Spinal cord (tissue), 10 donors: ENCODE measurements around the gene EDRF1. TPM values are rescaled to one million over a fixed set of nuclear protein-coding genes. Genes with fewer than 3 reads are reported as not detected.

Source experiments
- DNase-seq, 6 donors: peaks; one replicate each; pipeline versions ENCODE4 v3.0.0 to v3.0.0-alpha.2; 2013 to 2015; ENCODE audit warnings: low spot score in 6 of 6, low read depth in 4 of 6
- H3K27ac ChIP-seq: one replicate; pipeline ENCODE4 v1.5.1; 2013; ENCODE audit warnings: low read depth, low read length, control low read depth
- H3K27me3 ChIP-seq: one replicate; pipeline ENCODE4 v1.6.1; 2013; ENCODE audit warnings: low read length; ENCODE audit not compliant: control insufficient read depth, insufficient read depth
- H3K36me3 ChIP-seq: one replicate; pipeline ENCODE4 v1.6.1; 2013; ENCODE audit warnings: low read length; ENCODE audit not compliant: control insufficient read depth, insufficient read depth
- H3K4me1 ChIP-seq: one replicate; pipeline ENCODE4 v1.6.1; 2013; ENCODE audit warnings: low read length; ENCODE audit not compliant: control insufficient read depth, insufficient read depth
- H3K4me3 ChIP-seq: one replicate; pipeline ENCODE4 v1.5.1; 2013; ENCODE audit warnings: low read depth, low read length, control low read depth
- H3K9me3 ChIP-seq: one replicate; pipeline ENCODE4 v1.6.1; 2013; ENCODE audit warnings: low read length; ENCODE audit not compliant: control insufficient read depth, insufficient read depth
- WGBS: methylation state at CpG from one replicate; pipeline ENCODE4 v1.1.5; 2013; ENCODE audit warnings: missing lambda C conversion rate; ENCODE audit not compliant: insufficient coverage; 5-methylcytosine and 5-hydroxymethylcytosine counted together
- polyA plus RNA-seq, 2 donors: library from polyadenylated mRNA; unstranded; fragments of 120-200 nt; gene quantifications; one replicate each; pipeline ENCODE4 v1.2.1, GENCODE V29; 2013; ENCODE audit not compliant: insufficient read length in 2 of 2
- total RNA-seq, 2 donors: library from RNA; depleted of rRNA in 1 of 2; stranded (reverse); fragments of 120-200 nt in 1 of 2; fragments of >200 nt in 1 of 2; gene quantifications; one replicate each; pipeline versions ENCODE4 v1.2.3 to v1.2.4, GENCODE V29; 2013 to 2014
- donor health status: healthy.

EDRF1 gene
- total and polyA plus RNA-seq, 4 donors, result 30.6 to 37.6 (median 34.2) TPM

GRCh38 chr10:125772864-125773180, 53.3 kb downstream of the EDRF1 start:
- no peak for DNase-seq
- no peak overlapping the region for H3K4me3 ChIP-seq

GRCh38 chr10:125773687-125774543, 54.4 kb downstream of the EDRF1 start:
- Histone ChIP-seq H3K27me3 (no peaks in the 10 kb centered on the region), H3K27ac (no peak overlapping the region), H3K36me3 (peaks cover 19% of the 10 kb centered on the region), H3K4me3 (no peak overlapping the region), H3K4me1 (peaks cover 10% of the 10 kb centered on the region), H3K9me3 (no peaks in the 10 kb centered on the region)
- 64% methylated on average over 69 of the region's 75 CpGs for WGBS
- DNase-seq, result no peak

More at GRCh38 chr10:125772864-125773180, 53.3 kb downstream of the EDRF1 start:
- no peak overlapping the region for H3K27ac ChIP-seq
- H3K9me3 ChIP-seq, result no peaks in the 10 kb centered on the region
- peaks cover 19% of the 10 kb centered on the region for H3K36me3 ChIP-seq
- 96% methylated on average over 11 of the region's 11 CpGs for WGBS
- H3K4me1 ChIP-seq, result peaks cover 11% of the 10 kb centered on the region
- H3K27me3 ChIP-seq, result no peaks in the 10 kb centered on the region

DNA sequence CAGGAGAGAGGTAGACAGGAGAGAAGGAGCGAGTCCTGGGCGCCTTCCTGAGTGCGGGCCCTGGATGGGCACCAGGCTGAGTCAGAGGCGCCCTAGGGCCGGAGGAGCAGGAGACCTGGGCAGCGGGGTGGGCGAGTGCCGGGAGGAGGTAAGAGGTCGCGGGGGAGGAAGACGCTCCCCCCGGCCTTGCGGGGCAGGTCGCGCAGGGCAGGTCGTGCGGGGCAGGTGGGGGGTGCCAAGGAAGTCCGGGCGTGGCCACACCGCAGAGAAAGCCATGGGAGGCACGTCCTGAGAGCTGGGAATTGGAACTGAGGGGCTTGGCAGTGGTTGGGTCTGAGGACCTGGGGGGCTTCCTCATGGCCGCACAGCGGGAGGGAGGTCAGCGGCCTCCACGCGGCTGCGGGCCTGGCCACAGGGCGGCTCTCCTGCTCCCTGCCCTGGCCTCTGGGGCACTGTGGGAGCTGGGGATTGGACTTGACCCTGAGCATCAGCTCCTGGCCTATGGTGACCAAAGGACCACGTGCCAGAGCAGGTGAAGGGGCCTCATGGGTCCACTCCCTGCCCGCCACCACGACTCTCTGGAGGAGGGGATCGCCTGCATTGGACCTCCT, 55.2 kb downstream of the EDRF1 start:
- no peak overlapping the region for H3K27ac ChIP-seq
- H3K36me3 ChIP-seq, result peaks cover 13% of the 10 kb centered on the region
- H3K4me1 ChIP-seq, result peaks cover 8% of the 10 kb centered on the region
- no peaks in the 10 kb centered on the region for H3K27me3 ChIP-seq
- 93% methylated on average over 32 of the region's 32 CpGs for WGBS
- H3K4me3 ChIP-seq, result no peak overlapping the region
- no peak for DNase-seq
- no peaks in the 10 kb centered on the region for H3K9me3 ChIP-seq

DNA sequence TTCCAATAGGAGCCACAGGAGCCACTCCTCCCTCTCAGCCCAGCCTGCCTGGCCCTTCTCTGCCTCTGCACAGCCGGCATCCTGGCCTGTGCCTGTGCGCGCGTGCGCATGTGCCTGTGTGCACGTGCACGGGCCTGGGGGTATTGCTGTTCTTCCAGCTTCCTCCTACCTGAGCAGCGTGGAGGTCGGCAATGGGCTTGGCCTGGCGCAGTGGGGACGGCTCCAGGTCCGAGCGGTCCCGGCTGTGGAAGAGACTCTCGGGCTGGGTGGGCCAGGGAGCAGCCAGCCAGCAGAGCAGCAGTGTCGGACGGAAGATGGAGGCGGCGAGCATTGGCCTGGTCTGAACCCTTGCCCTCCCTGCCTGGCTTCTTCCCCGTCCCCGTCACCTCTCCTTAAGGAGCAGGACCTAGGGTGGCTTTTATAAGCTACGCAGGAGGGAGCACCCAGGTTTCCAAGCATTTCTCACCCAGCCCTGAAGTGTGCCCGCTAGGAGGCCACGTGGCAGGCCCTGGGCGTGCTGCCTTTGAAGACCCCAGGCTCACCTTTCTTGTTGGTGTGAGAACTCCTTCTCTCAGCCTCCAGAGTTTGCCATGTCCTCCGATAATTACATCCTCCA, 56.1 kb downstream of the EDRF1 start, which contains the start of gene MMP21:
TSS of gene MMP21 (minus strand) at position 331 of the 616 bp plus-strand sequence. CDS start at position 331, 0 bp downstream.
- no peak within 1 kb of the TSS for H3K4me3 ChIP-seq
- no peak for DNase-seq
- 94% methylated on average over 23 of the region's 26 CpGs for WGBS

GRCh38 chr10:125777806-125778205, 58.3 kb downstream of the EDRF1 start:
- Histone ChIP-seq H3K36me3 (peaks cover 16% of the 10 kb centered on the region), H3K4me3 (no peak overlapping the region), H3K9me3 (no peaks in the 10 kb centered on the region), H3K27me3 (no peaks in the 10 kb centered on the region), H3K27ac (no peak overlapping the region), H3K4me1 (peaks cover 8% of the 10 kb centered on the region)
- DNase-seq, result no peak
- 93% methylated on average over 9 of the region's 9 CpGs for WGBS

More for the DNA sequence above, 56.1 kb downstream of the EDRF1 start, which contains the start of gene MMP21:
- Histone ChIP-seq H3K9me3 (no peaks in the 10 kb centered on the region), H3K4me1 (peaks cover 8% of the 10 kb centered on the region), H3K36me3 (peaks cover 13% of the 10 kb centered on the region), H3K27me3 (no peaks in the 10 kb centered on the region), H3K27ac (no peak within 1 kb of the TSS)

GRCh38 chr10:125778556-125778955, 59.0 kb downstream of the EDRF1 start:
- H3K4me3 ChIP-seq, result no peak overlapping the region
- H3K27ac ChIP-seq, result no peak overlapping the region
- peaks cover 13% of the 10 kb centered on the region for H3K36me3 ChIP-seq
- WGBS, result 100% methylated on average over 1 of the region's 5 CpGs
- H3K4me1 ChIP-seq, result peaks cover 8% of the 10 kb centered on the region
- DNase-seq, result no peak
- H3K27me3 ChIP-seq, result no peaks in the 10 kb centered on the region
- H3K9me3 ChIP-seq, result no peaks in the 10 kb centered on the region

DNA sequence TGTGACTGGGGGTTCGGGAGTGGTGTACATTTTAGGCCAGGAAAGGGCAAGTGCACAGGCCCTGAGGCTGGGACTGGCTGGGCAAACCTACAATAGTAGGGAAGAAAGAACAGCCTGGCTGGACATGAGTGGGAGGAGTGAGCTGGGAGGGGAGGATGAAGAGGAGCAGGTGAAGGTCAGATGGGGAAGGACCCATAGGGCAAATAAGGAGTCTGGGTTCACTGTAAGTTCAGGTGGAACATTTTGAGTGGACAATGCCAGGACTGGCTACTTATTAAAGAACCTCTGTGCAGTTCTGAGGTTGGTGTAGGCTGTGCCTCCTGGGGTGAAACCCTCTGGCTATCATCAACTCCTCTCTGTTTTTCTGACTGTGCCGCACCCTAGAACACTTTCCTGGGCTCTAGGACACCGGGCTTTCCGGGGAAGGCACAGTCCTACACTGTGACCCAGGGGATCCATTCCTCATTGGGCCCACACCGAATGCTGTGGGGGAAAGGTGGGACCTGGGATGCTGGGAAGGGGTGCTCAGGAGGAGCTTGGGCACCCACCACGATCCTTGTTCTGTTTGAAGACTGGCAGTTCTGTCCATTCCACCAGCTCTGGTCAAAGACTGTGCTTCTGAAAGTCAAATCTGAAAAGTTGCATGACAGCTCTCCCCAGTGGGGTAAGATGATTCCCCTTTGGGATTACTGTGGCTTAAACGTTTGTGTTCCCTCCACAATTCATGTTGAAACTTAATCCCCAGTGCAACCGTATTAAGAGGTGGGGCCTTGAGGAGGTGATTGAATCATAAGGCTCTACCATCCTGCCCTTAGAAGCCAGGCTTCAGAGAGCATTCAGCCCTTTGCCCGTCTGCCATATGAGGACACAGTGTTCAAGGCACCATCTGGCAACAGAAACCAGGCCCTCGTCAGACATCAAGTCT, 60.2 kb downstream of the EDRF1 start:
- H3K4me3 ChIP-seq, result no peak overlapping the region
- WGBS, result 76% methylated on average over 8 of the region's 10 CpGs
- H3K36me3 ChIP-seq, result peaks cover 11% of the 10 kb centered on the region
- H3K27ac ChIP-seq, result no peak overlapping the region
- H3K9me3 ChIP-seq, result no peaks in the 10 kb centered on the region
- no peaks in the 10 kb centered on the region for H3K27me3 ChIP-seq
- no peak for DNase-seq
- peaks cover 6% of the 10 kb centered on the region for H3K4me1 ChIP-seq

DNA sequence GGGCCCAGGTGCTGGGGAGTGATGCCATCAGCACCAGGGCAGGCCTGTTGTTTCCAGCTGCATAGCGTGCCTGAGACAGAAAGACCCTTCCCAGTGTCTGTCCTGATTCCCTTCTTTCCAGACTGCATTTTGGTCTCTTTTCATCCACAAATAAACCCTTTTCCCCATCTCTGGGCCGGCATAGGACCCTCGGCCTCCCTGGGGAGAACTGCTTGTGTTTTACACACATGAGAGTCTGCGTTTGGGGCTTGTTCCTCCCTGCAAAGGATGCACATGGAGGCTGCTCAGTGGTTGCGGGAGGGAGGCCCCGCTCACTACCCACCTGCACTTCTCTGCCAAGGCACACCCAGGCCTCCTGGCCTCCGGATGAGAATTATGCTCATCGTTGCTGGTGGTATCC, 61.9 kb downstream of the EDRF1 start:
- 95% methylated on average over 8 of the region's 8 CpGs for WGBS
- H3K9me3 ChIP-seq, result no peaks in the 10 kb centered on the region
- H3K4me1 ChIP-seq, result no peaks in the 10 kb centered on the region
- DNase-seq, result no peak
- no peak overlapping the region for H3K4me3 ChIP-seq
- H3K27ac ChIP-seq, result no peak overlapping the region
- no peaks in the 10 kb centered on the region for H3K27me3 ChIP-seq
- H3K36me3 ChIP-seq, result peaks cover 9% of the 10 kb centered on the region

DNA sequence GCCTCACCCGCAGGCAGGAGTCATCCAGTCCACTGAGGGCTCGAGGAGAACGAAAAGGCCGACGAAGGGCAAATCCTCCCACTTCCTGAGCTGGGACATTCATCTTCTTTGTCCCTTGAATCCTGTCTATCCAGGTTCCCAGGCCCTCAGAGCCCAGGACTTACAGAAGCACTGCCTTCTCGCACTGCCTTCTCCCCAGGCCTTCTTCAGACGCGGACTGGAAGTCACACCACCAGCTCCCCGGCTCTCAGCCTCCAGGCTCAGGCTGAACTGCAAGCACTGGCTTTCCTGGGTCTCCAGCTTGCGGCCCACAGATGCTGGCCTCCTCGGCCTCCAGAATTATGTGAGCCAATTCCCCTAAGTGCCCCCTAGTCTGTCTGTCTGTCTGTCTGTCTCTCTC, 62.5 kb downstream of the EDRF1 start:
- no peaks in the 10 kb centered on the region for H3K4me1 ChIP-seq
- no peaks in the 10 kb centered on the region for H3K9me3 ChIP-seq
- no peak for DNase-seq
- H3K4me3 ChIP-seq, result no peak overlapping the region
- H3K27ac ChIP-seq, result no peak overlapping the region
- H3K27me3 ChIP-seq, result no peaks in the 10 kb centered on the region
- WGBS, result 90% methylated on average over 11 of the region's 11 CpGs
- peaks cover 9% of the 10 kb centered on the region for H3K36me3 ChIP-seq
